HG02840 (cell line): ENCODE measurements around the gene FJX1.
"Not testable (repeated sequence)": the region's sequence is repeated elsewhere in the genome, so short reads cannot be mapped to it uniquely, and the experiment has no call there.

ENCODE experiments used
- ATAC-seq: cut with Tn5 transposase; IDR thresholded peaks from one replicate; pipeline ENCODE4 v1.9.1; 2021; ENCODE audit warnings: mild to moderate bottlenecking, moderate library complexity, moderate number of reproducible peaks; ENCODE audit not compliant: unreplicated experiment, low FRiP score

Gene FJX1

DNA sequence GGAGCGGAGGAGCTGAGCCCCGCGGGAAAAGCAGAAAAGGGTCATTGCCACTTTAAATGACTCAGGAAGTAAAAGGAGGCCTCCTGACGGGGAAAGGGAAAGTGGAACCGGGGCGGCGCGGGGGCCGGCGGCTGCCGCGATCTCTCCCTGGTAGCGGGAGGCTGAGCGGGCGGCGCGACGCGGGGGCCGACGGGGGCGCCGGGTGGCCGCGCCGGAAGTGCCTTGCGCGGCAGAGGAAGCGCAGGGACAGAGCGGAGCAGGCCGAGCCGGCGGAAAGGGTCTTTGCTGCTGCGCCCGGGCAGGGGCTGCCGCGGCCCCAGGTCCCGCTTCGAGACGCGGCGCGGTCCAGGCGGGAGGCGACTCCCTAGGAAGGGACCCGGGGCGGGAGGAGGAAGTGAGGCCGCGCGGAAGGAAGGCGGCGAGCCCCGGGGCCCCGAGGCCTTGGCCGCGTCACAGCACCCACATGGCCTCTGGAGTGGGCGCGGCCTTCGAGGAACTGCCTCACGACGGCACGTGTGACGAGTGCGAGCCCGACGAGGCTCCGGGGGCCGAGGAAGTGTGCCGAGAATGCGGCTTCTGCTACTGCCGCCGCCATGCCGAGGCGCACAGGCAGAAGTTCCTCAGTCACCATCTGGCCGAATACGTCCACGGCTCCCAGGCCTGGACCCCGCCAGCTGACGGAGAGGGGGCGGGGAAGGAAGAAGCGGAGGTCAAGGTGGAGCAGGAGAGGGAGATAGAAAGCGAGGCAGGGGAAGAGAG, 44.6 kb downstream of the FJX1 start, which contains the start of gene TRIM44:
TSS of gene TRIM44 (plus strand) at position 127 of the 759 bp plus-strand sequence. CDS start at position 464, 337 bp downstream.
- peak; percentile 96 for ATAC-seq

DNA sequence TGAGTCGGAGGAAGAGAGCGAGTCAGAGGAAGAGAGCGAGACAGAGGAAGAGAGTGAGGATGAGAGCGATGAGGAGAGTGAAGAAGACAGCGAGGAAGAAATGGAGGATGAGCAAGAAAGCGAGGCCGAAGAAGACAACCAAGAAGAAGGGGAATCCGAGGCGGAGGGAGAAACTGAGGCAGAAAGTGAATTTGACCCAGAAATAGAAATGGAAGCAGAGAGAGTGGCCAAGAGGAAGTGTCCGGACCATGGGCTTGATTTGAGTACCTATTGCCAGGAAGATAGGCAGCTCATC, 45.1 kb downstream of the FJX1 start:
- no peak for ATAC-seq

DNA sequence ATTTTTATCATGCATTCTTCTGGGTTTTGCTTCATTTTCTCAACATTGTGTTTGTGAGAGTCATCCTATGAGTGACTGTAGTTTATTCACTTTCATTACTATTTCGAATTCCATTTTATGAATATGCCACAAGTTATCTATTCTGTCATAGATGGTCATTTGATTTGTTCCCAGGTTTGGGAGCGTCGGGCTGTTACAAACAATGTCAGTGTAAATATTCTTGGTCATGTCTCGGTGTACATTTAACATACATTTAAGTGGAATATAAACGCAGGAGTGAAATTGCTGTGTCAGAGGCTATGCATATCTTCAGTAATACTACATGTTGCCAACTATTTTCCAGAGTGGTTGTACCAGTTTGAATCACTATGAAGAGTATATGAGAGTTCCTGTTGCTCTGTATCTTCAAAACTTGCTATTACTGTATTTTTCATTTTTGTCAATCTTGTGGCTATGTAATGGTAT, 46.7 kb downstream of the FJX1 start:
- ATAC-seq, result no peak

DNA sequence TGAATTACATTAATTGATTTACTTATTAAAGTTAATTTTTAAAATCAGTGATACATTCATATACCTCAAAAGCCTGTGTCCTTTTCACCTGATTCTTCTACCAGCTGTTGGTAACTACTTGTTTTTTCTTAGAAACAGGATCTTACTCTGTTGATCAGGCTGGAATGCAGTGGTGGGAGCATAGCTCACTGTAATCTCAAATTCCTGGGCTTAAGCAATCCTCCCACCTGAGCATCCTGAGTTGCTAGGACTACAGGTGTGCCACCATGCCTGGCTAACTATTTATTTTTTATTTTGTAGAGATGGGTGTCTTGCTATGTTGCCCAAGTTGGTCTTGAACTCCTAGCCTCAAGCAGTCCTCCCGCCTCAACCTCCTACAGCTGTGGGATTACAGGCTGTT, 49.0 kb downstream of the FJX1 start:
- ATAC-seq, result no peak

DNA sequence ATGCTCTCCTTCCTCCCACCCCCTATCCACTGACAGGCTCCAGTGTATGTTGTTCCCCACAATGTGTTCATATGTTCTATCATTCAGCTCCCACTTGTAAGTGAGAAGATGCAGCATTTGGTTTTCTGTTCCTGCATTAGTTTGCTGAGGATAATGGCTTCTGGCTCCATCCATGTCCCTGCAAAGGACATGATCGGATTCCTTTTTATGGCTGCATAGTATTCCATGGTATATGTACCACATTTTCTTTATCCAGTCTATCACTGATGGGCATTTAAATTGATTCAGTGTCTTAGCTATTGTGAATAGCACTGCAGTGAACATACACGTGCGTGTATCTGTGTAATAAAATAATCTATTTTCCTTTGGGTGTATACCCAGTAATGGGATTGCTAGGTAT, 50.1 kb downstream of the FJX1 start:
- ATAC-seq, result not testable (repeated sequence)
